ENCODE data around the gene TET1. TPM values are rescaled to one million over a fixed set of nuclear protein-coding genes. Genes with fewer than 3 reads are reported as not detected.
"Not testable (repeated sequence)": the region's sequence is repeated elsewhere in the genome, so short reads cannot be mapped to it uniquely, and the experiment has no call there.

TET1 gene
- total RNA-seq, 1 donor from 2014 or later, result under 0.01 TPM

- FAIRE-seq (no peak), DNase-seq (ENCODE audit: low read depth) (no peak)
- Histone ChIP-seq H3K27me3 (ENCODE audit: control insufficient read depth, insufficient read depth, low read length) (no peaks in the 10 kb centered on the region), H3K4me3 (ENCODE audit: low read depth, low read length) (no peak overlapping the region), H3K36me3 (ENCODE audit: control insufficient read depth, insufficient read depth, low read length) (peaks cover 9% of the 10 kb centered on the region)
- TF ChIP-seq CTCF (IDR thresholded peaks at IDR 0.05; ENCODE audit: insufficient read depth, low read length, severe bottlenecking), result no peak
Observed at GRCh38 chr10:68725016-68725415, 164.9 kb downstream of the TET1 start.

- H3K4me3 ChIP-seq (ENCODE audit: low read depth, low read length), result no peak overlapping the region
- DNase-seq (ENCODE audit: low read depth) (no peak), FAIRE-seq (no peak)
- no peaks in the 10 kb centered on the region for H3K27me3 ChIP-seq (ENCODE audit: control insufficient read depth, insufficient read depth, low read length)
- H3K36me3 ChIP-seq (ENCODE audit: control insufficient read depth, insufficient read depth, low read length), result peaks cover 13% of the 10 kb centered on the region
- TF ChIP-seq CTCF (IDR thresholded peaks at IDR 0.05; ENCODE audit: insufficient read depth, low read length, severe bottlenecking), result no peak
Observed at GRCh38 chr10:68727146-68727545, 167.0 kb downstream of the TET1 start.

- no peak for FAIRE-seq
- DNase-seq (ENCODE audit: low read depth), result no peak
- Histone ChIP-seq H3K27me3 (ENCODE audit: control insufficient read depth, insufficient read depth, low read length) (no peaks in the 10 kb centered on the region), H3K4me3 (ENCODE audit: low read depth, low read length) (no peak overlapping the region), H3K36me3 (ENCODE audit: control insufficient read depth, insufficient read depth, low read length) (peaks cover 14% of the 10 kb centered on the region)
- TF ChIP-seq CTCF (IDR thresholded peaks at IDR 0.05; ENCODE audit: insufficient read depth, low read length, severe bottlenecking), result no peak
Observed at GRCh38 chr10:68732651-68733050, 172.5 kb downstream of the TET1 start.

GRCh38 chr10:68734349-68734748, 174.2 kb downstream of the TET1 start:
- H3K4me3 ChIP-seq (ENCODE audit: low read depth, low read length), result no peak overlapping the region
- no peak for DNase-seq (ENCODE audit: low read depth)
- no peak for TF ChIP-seq CTCF (IDR thresholded peaks at IDR 0.05; ENCODE audit: insufficient read depth, low read length, severe bottlenecking)
- FAIRE-seq, result no peak
- peaks cover 13% of the 10 kb centered on the region for H3K36me3 ChIP-seq (ENCODE audit: control insufficient read depth, insufficient read depth, low read length)
- H3K27me3 ChIP-seq (ENCODE audit: control insufficient read depth, insufficient read depth, low read length), result no peaks in the 10 kb centered on the region

GRCh38 chr10:68735119-68735518, 175.0 kb downstream of the TET1 start:
- Histone ChIP-seq H3K27me3 (ENCODE audit: control insufficient read depth, insufficient read depth, low read length) (no peaks in the 10 kb centered on the region), H3K36me3 (ENCODE audit: control insufficient read depth, insufficient read depth, low read length) (peaks cover 11% of the 10 kb centered on the region), H3K4me3 (ENCODE audit: low read depth, low read length) (no peak overlapping the region)
- FAIRE-seq, result no peak
- no peak for DNase-seq (ENCODE audit: low read depth)
- TF ChIP-seq CTCF (IDR thresholded peaks at IDR 0.05; ENCODE audit: insufficient read depth, low read length, severe bottlenecking), result no peak

GRCh38 chr10:68735739-68736138, 175.6 kb downstream of the TET1 start:
- H3K4me3 ChIP-seq (ENCODE audit: low read depth, low read length); FAIRE-seq; H3K36me3 ChIP-seq (ENCODE audit: control insufficient read depth, insufficient read depth, low read length); DNase-seq (ENCODE audit: low read depth); H3K27me3 ChIP-seq (ENCODE audit: control insufficient read depth, insufficient read depth, low read length): not testable (repeated sequence)

- peaks cover 10% of the 10 kb centered on the region for H3K36me3 ChIP-seq (ENCODE audit: control insufficient read depth, insufficient read depth, low read length)
- DNase-seq (ENCODE audit: low read depth); H3K27me3 ChIP-seq (ENCODE audit: control insufficient read depth, insufficient read depth, low read length); H3K4me3 ChIP-seq (ENCODE audit: low read depth, low read length); FAIRE-seq: not testable (repeated sequence)
Observed at GRCh38 chr10:68740676-68741075, 180.5 kb downstream of the TET1 start.
